ENCODE results near the gene SETD1A.
"Not testable (repeated sequence)": the region's sequence is repeated elsewhere in the genome, so short reads cannot be mapped to it uniquely, and the experiment has no call there.

SETD1A gene

GRCh38 chr16:30928390-30928789 lies 29.2 kb upstream of the SETD1A start:
- DNase-seq: no peak

GRCh38 chr16:30929167-30929566 lies 28.4 kb upstream of the SETD1A start:
- DNase-seq: no peak

GRCh38 chr16:30930160-30930571 lies 27.4 kb upstream of the SETD1A start:
- no peak for DNase-seq

- no peak for DNase-seq
Observed at GRCh38 chr16:30931068-30931650, 26.4 kb upstream of the SETD1A start.

- peak in 20 of 51 donors; percentile 9 to 55 (median 26) for DNase-seq
Observed at GRCh38 chr16:30934827-30935557, 22.6 kb upstream of the SETD1A start.

GRCh38 chr16:30937692-30938091 lies 19.9 kb upstream of the SETD1A start:
- no peak for DNase-seq

GRCh38 chr16:30939571-30939970 lies 18.0 kb upstream of the SETD1A start:
- not testable (repeated sequence) for DNase-seq

GRCh38 chr16:30941600-30942425 lies 15.7 kb upstream of the SETD1A start:
- DNase-seq: peak in 28 of 51 donors; percentile 11 to 62 (median 40)

GRCh38 chr16:30942426-30942806 lies 15.1 kb upstream of the SETD1A start:
- no peak for DNase-seq

- no peak for DNase-seq
Observed at GRCh38 chr16:30944352-30944751, 13.2 kb upstream of the SETD1A start.

GRCh38 chr16:30946671-30947540 lies 10.6 kb upstream of the SETD1A start:
- DNase-seq: no peak

GRCh38 chr16:30947541-30947858 lies 10.1 kb upstream of the SETD1A start:
- no peak for DNase-seq

GRCh38 chr16:30947859-30948666 lies 9.5 kb upstream of the SETD1A start:
- DNase-seq: peak; percentile 34 to 97 (median 86)

- DNase-seq: peak in 45 of 51 donors; percentile 20 to 78 (median 61)
Observed at GRCh38 chr16:30948667-30949649, 8.6 kb upstream of the SETD1A start, which contains the start of gene ORAI3. ORAI3 (plus strand) TSS chr16:30949068; CDS start chr16:30949290, 222 bp downstream.

GRCh38 chr16:30949650-30950515 lies 7.7 kb upstream of the SETD1A start:
- peak in 21 of 51 donors; percentile 7 to 44 (median 20) for DNase-seq

- DNase-seq: no peak
Observed at GRCh38 chr16:30950516-30951065, 7.0 kb upstream of the SETD1A start.

- no peak for DNase-seq
Observed at GRCh38 chr16:30951193-30951592, 6.4 kb upstream of the SETD1A start.

- DNase-seq: no peak
Observed at GRCh38 chr16:30951750-30952149, 5.8 kb upstream of the SETD1A start.

Data from hypothalamus (tissue), 51 donors.